HL-60 (cell line): Measurements from ENCODE around the gene ACSS3.

ENCODE experiments used
- CTCF ChIP-seq: IDR thresholded peaks from one replicate; pipeline ENCODE4 v1.5.1; 2011; ENCODE audit warnings: low read length, control low read depth, inconsistent platforms; ENCODE audit not compliant: insufficient read depth
- GABPA ChIP-seq: IDR thresholded peaks from 2 replicates; pipeline ENCODE4 v1.6.1; 2012; ENCODE audit warnings: low read depth
- POLR2AphosphoS5 ChIP-seq: IDR thresholded peaks from 2 replicates; pipeline ENCODE4 v1.6.1; 2012; ENCODE audit warnings: low read depth
- REST ChIP-seq: IDR thresholded peaks from 2 replicates; pipeline ENCODE4 v1.6.1; 2012; ENCODE audit warnings: low read depth; ENCODE audit not compliant: insufficient replicate concordance
- SPI1 ChIP-seq: IDR thresholded peaks from 2 replicates; pipeline ENCODE4 v1.6.1; 2012; ENCODE audit warnings: low read depth, mild to moderate bottlenecking, borderline replicate concordance

- no peak for TF ChIP-seq CTCF
- TF ChIP-seq POLR2AphosphoS5: no peak
- no peak for TF ChIP-seq REST
- no peak for TF ChIP-seq SPI1
- TF ChIP-seq GABPA: no peak
Observed at GRCh38 chr12:81245907-81246570, 168.2 kb downstream of the ACSS3 start.
